ENCODE results near the gene SLC38A9. TPM values are rescaled to one million over a fixed set of nuclear protein-coding genes. Genes with fewer than 3 reads are reported as not detected.

SLC38A9 gene
- polyA plus RNA-seq, 1 of the 3 experiments (the other 2 are of a cell fraction) = 6.9 TPM

GRCh38 chr5:55737793-55738192 lies 25.7 kb upstream of the SLC38A9 start, which contains the start of gene DDX4:
Gene DDX4, plus strand, starts transcription at chr5:55738061. Its CDS starts 903 bp downstream, at chr5:55738964.
- Histone ChIP-seq H3K27ac (ENCODE audit: low read depth in 2 of 2, low read length in 1 of 2) (no peak within 1 kb of the TSS), H2AFZ (ENCODE audit: low read depth) (no peak within 1 kb of the TSS), H3K36me3 (replicated peaks in 1 of 2; ENCODE audit: control insufficient read depth in 1 of 2, insufficient read depth in 2 of 2, low read length in 1 of 2) (no peaks in the 10 kb centered on the region), H3K9me2 (no peaks in the 10 kb centered on the region), H4K20me1 (ENCODE audit: insufficient read depth) (no peaks in the 10 kb centered on the region), H3K79me2 (ENCODE audit: insufficient read depth) (no peaks in the 10 kb centered on the region), H3K27me3 (ENCODE audit: insufficient read depth) (no peaks in the 10 kb centered on the region; the same call in 1 of the 2 replicates), H3K4me2 (no peak within 1 kb of the TSS), H3K4me1 (ENCODE audit: control insufficient read depth in 1 of 2, insufficient read depth in 2 of 2, low read depth in 1 of 2, low read length in 1 of 2) (no peaks in the 10 kb centered on the region), H3K4me3 (ENCODE audit: low read depth in 2 of 2, low read length in 1 of 2) (no peak within 1 kb of the TSS), H3F3A (replicated peaks; ENCODE audit: insufficient read depth) (no peaks in the 10 kb centered on the region), H3K9me3 (no peaks in the 10 kb centered on the region), H3K9ac (no peak within 1 kb of the TSS)
- DNase-seq = no peak
- 93% methylated on average over 27 of the region's 31 CpGs for WGBS (ENCODE audit: low lambda C conversion rate)
- ChIA-PET CTCF (no interaction called here), POLR2A (no interaction called here)
- TF ChIP-seq POLR2AphosphoS5 (IDR thresholded peaks at IDR 0.05; ENCODE audit: low read depth, low read length) (no peak), SMC3 (IDR thresholded peaks at IDR 0.05; ENCODE audit: low read depth, low read length) (no peak), NRF1 (IDR thresholded peaks at IDR 0.05; ENCODE audit: low read depth, low read length) (no peak), NFIC (IDR thresholded peaks at IDR 0.05; ENCODE audit: borderline replicate concordance) (no peak), CHD2 (IDR thresholded peaks at IDR 0.05; ENCODE audit: low read length, partially characterized antibody) (no peak), FOSL2 (IDR thresholded peaks at IDR 0.05; ENCODE audit: borderline replicate concordance, low read depth) (no peak), MAX (IDR thresholded peaks at IDR 0.05; ENCODE audit: low read depth) (no peak), IRF3 (IDR thresholded peaks at IDR 0.05; ENCODE audit: low read depth, low read length) (no peak)
- TF ChIP-seq, protein P1, sequence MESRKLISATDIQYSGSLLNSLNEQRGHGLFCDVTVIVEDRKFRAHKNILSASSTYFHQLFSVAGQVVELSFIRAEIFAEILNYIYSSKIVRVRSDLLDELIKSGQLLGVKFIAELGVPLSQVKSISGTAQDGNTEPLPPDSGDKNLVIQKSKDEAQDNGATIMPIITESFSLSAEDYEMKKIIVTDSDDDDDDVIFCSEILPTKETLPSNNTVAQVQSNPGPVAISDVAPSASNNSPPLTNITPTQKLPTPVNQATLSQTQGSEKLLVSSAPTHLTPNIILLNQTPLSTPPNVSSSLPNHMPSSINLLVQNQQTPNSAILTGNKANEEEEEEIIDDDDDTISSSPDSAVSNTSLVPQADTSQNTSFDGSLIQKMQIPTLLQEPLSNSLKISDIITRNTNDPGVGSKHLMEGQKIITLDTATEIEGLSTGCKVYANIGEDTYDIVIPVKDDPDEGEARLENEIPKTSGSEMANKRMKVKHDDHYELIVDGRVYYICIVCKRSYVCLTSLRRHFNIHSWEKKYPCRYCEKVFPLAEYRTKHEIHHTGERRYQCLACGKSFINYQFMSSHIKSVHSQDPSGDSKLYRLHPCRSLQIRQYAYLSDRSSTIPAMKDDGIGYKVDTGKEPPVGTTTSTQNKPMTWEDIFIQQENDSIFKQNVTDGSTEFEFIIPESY (IDR thresholded peaks at IDR 0.05; ENCODE audit: borderline replicate concordance, low read depth) = no peak

DNA sequence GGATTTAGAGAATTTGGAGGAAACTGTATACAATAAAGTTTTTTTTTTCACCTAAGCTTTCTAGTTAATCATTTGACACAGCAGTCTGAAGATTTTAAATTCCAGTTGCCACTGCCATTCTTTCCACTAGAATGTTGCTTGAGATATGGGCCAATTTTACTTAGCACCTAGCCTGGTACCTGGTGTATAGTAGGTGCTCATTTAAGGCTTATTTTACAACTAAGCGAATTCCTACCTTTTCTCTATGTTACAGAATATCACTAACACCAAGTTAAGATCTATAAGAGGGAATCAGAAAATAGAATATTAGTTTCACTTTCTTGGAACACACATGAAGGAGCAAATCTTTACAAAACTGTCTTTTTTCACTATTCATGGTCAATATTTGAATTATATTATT lies 22.5 kb upstream of the SLC38A9 start:
- POLR2A ChIA-PET = no interaction called here

More for the DNA sequence above, 22.5 kb upstream of the SLC38A9 start:
- CTCF ChIA-PET = no interaction called here
- Histone ChIP-seq H3K4me2 (no peak overlapping the region), H3K9me3 (no peaks in the 10 kb centered on the region), H3K79me2 (ENCODE audit: insufficient read depth) (no peaks in the 10 kb centered on the region), H3F3A (replicated peaks; ENCODE audit: insufficient read depth) (no peaks in the 10 kb centered on the region), H3K4me3 (ENCODE audit: low read depth in 2 of 2, low read length in 1 of 2) (no peak overlapping the region), H2AFZ (ENCODE audit: low read depth) (no peak overlapping the region), H3K27me3 (ENCODE audit: insufficient read depth) (no peaks in the 10 kb centered on the region), H4K20me1 (ENCODE audit: insufficient read depth) (no peaks in the 10 kb centered on the region), H3K27ac (ENCODE audit: low read depth in 2 of 2, low read length in 1 of 2) (no peak overlapping the region), H3K9ac (no peak overlapping the region), H3K36me3 (replicated peaks in 1 of 2; ENCODE audit: control insufficient read depth in 1 of 2, insufficient read depth in 2 of 2, low read length in 1 of 2) (no peaks in the 10 kb centered on the region), H3K9me2 (no peaks in the 10 kb centered on the region), H3K4me1 (ENCODE audit: control insufficient read depth in 1 of 2, insufficient read depth in 2 of 2, low read depth in 1 of 2, low read length in 1 of 2) (no peaks in the 10 kb centered on the region)
- no peak for TF ChIP-seq TAF1 (IDR thresholded peaks at IDR 0.05; ENCODE audit: borderline replicate concordance, low read depth, low read length)
- TF ChIP-seq RCOR1 (IDR thresholded peaks at IDR 0.05; ENCODE audit: low read length) = no peak
- TF ChIP-seq YY1 (IDR thresholded peaks at IDR 0.05; ENCODE audit: low read depth) = no peak
- TF ChIP-seq IRF3 (IDR thresholded peaks at IDR 0.05; ENCODE audit: low read depth, low read length) = no peak
- TF ChIP-seq SMC3 (IDR thresholded peaks at IDR 0.05; ENCODE audit: low read depth, low read length) = no peak
- TF ChIP-seq NFIC (IDR thresholded peaks at IDR 0.05; ENCODE audit: borderline replicate concordance) = no peak
- DNase-seq = no peak
- 95% methylated on average over 1 of the region's 1 CpG for WGBS (ENCODE audit: low lambda C conversion rate)
